Spinal cord (tissue), 10 donors: ENCODE data around the gene MITF. TPM values are rescaled to one million over a fixed set of nuclear protein-coding genes. Genes with fewer than 3 reads are reported as not detected.
A peak's percentile ranks its signal among the peaks of the same experiment; 100 is the strongest.
"Not testable (repeated sequence)": the region's sequence is repeated elsewhere in the genome, so short reads cannot be mapped to it uniquely, and the experiment has no call there.

Experiments used
- DNase-seq, 6 donors: peaks; one replicate each; pipeline versions ENCODE4 v3.0.0 to v3.0.0-alpha.2; 2013 to 2015; ENCODE audit warnings: low spot score in 6 of 6, low read depth in 4 of 6
- H3K27ac ChIP-seq: one replicate; pipeline ENCODE4 v1.5.1; 2013; ENCODE audit warnings: low read depth, low read length, control low read depth
- H3K27me3 ChIP-seq: one replicate; pipeline ENCODE4 v1.6.1; 2013; ENCODE audit warnings: low read length; ENCODE audit not compliant: control insufficient read depth, insufficient read depth
- H3K36me3 ChIP-seq: one replicate; pipeline ENCODE4 v1.6.1; 2013; ENCODE audit warnings: low read length; ENCODE audit not compliant: control insufficient read depth, insufficient read depth
- H3K4me1 ChIP-seq: one replicate; pipeline ENCODE4 v1.6.1; 2013; ENCODE audit warnings: low read length; ENCODE audit not compliant: control insufficient read depth, insufficient read depth
- H3K4me3 ChIP-seq: one replicate; pipeline ENCODE4 v1.5.1; 2013; ENCODE audit warnings: low read depth, low read length, control low read depth
- H3K9me3 ChIP-seq: one replicate; pipeline ENCODE4 v1.6.1; 2013; ENCODE audit warnings: low read length; ENCODE audit not compliant: control insufficient read depth, insufficient read depth
- WGBS: methylation state at CpG from one replicate; pipeline ENCODE4 v1.1.5; 2013; ENCODE audit warnings: missing lambda C conversion rate; ENCODE audit not compliant: insufficient coverage; 5-methylcytosine and 5-hydroxymethylcytosine counted together
- polyA plus RNA-seq, 2 donors: library from polyadenylated mRNA; unstranded; fragments of 120-200 nt; gene quantifications; one replicate each; pipeline ENCODE4 v1.2.1, GENCODE V29; 2013; ENCODE audit not compliant: insufficient read length in 2 of 2
- total RNA-seq, 2 donors: library from RNA; depleted of rRNA in 1 of 2; stranded (reverse); fragments of 120-200 nt in 1 of 2; fragments of >200 nt in 1 of 2; gene quantifications; one replicate each; pipeline versions ENCODE4 v1.2.3 to v1.2.4, GENCODE V29; 2013 to 2014
- donor health status: healthy.

MITF gene
- total and polyA plus RNA-seq, 4 donors = 4.5 to 11.7 (median 9.0) TPM

GRCh38 chr3:69777582-69777967 lies 38.3 kb downstream of the MITF start:
- Histone ChIP-seq H3K36me3 (no peaks in the 10 kb centered on the region), H3K27ac (no peak overlapping the region), H3K4me1 (no peaks in the 10 kb centered on the region), H3K4me3 (no peak overlapping the region), H3K9me3 (no peaks in the 10 kb centered on the region), H3K27me3 (no peaks in the 10 kb centered on the region)
- WGBS = 85% methylated on average over 3 of the region's 5 CpGs
- no peak for DNase-seq

DNA sequence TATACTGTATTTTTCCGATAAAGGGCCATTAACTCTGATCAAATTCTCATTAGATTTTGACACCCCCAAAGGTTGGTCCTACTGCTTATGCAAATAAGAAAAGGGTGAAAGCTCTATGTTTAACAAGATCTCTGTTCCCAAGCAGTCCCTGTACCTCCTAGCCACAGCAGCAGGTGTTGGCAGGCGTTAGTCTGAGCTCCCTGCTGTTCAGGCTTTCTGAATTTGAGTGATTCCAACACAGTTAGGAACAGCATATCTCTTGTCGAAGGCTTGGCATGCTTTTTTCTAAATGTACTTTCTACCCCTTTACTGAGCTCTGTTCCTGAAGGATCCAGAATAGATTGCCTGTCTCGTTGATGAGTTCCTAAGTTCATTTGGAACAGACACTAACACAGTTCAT lies 42.3 kb downstream of the MITF start:
- no peak overlapping the region for H3K27ac ChIP-seq
- no peaks in the 10 kb centered on the region for H3K9me3 ChIP-seq
- WGBS = 47% methylated on average over 2 of the region's 4 CpGs
- H3K36me3 ChIP-seq = no peaks in the 10 kb centered on the region
- no peak overlapping the region for H3K4me3 ChIP-seq
- peak in 1 of 6 donors; percentile 35 for DNase-seq
- peaks cover 6% of the 10 kb centered on the region for H3K4me1 ChIP-seq
- no peaks in the 10 kb centered on the region for H3K27me3 ChIP-seq

- Histone ChIP-seq H3K4me3 (no peak overlapping the region), H3K9me3 (no peaks in the 10 kb centered on the region), H3K4me1 (peaks cover 6% of the 10 kb centered on the region), H3K27ac (no peak overlapping the region), H3K27me3 (no peaks in the 10 kb centered on the region), H3K36me3 (no peaks in the 10 kb centered on the region)
- peak in 2 of 6 donors; percentile 8 to 63 for DNase-seq
- 39% methylated on average over 7 of the region's 7 CpGs for WGBS
Measured at GRCh38 chr3:69784954-69785514, 45.8 kb downstream of the MITF start.

DNA sequence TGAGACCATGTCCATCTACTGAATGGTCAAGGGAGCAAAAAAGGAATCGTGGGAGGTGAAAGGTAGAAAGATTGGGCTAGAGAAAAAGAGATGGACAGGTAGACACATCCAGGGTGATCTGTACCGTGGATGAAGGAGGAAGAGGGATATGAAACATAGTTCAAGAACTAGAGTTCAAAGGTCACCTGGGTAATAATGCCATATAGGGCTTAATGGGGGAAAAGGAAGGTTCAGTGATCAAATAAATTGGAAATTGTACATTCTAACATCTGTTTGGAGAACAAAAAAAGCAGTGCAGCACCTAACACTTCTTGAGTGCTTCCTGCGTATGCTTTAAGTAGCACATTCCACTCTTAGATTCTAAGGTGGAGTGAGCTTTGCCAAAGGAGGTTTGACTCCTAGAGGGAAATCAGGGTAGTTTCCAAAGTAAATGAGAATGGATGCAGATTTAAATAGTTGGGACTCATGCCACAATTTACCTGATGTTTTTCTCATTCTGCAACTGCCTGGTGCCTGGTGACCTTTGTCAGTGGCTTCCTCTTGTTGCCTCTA lies 46.6 kb downstream of the MITF start:
- no peak for DNase-seq
- Histone ChIP-seq H3K4me1 (peaks cover 6% of the 10 kb centered on the region), H3K27me3 (no peaks in the 10 kb centered on the region), H3K27ac (no peak overlapping the region), H3K9me3 (no peaks in the 10 kb centered on the region), H3K36me3 (no peaks in the 10 kb centered on the region), H3K4me3 (no peak overlapping the region)
- WGBS = 97% methylated on average over 3 of the region's 3 CpGs

DNA sequence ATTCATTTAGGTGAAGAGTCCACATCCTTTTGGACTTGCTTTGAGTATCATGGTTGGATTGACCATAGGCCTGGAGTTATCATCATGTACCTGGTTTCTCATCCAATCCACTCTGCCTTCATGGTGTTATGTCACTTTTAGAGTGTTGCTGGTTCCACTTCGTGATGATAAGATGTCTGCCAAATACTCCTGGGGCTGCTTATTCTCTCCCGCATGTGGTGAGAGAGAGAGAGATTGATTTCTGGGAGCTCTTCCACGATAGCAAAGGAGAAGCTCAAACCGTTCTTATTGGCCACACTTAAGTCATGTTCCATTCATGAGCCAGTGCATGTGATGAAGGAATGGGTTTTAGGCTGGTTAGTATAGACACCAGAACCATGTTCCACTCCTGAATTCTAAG lies 47.6 kb downstream of the MITF start:
- Histone ChIP-seq H3K9me3 (no peaks in the 10 kb centered on the region), H3K27ac (no peak overlapping the region), H3K4me1 (peaks cover 6% of the 10 kb centered on the region), H3K27me3 (no peaks in the 10 kb centered on the region), H3K4me3 (no peak overlapping the region), H3K36me3 (no peaks in the 10 kb centered on the region)
- WGBS = 87% methylated on average over 2 of the region's 4 CpGs
- DNase-seq = no peak

- no peaks in the 10 kb centered on the region for H3K36me3 ChIP-seq
- no peak overlapping the region for H3K4me3 ChIP-seq
- peaks cover 6% of the 10 kb centered on the region for H3K4me1 ChIP-seq
- no peak for DNase-seq
- no peak overlapping the region for H3K27ac ChIP-seq
- H3K27me3 ChIP-seq = no peaks in the 10 kb centered on the region
- H3K9me3 ChIP-seq = no peaks in the 10 kb centered on the region
- WGBS = 83% methylated on average over 1 of the region's 3 CpGs
Measured at GRCh38 chr3:69787436-69788168, 48.3 kb downstream of the MITF start.

GRCh38 chr3:69791106-69791505 lies 51.8 kb downstream of the MITF start:
- H3K36me3 ChIP-seq = no peaks in the 10 kb centered on the region
- DNase-seq = peak in 1 of 6 donors; percentile 13
- 82% methylated on average over 3 of the region's 6 CpGs for WGBS
- no peaks in the 10 kb centered on the region for H3K9me3 ChIP-seq
- no peak overlapping the region for H3K27ac ChIP-seq
- no peak overlapping the region for H3K4me3 ChIP-seq
- no peaks in the 10 kb centered on the region for H3K4me1 ChIP-seq
- H3K27me3 ChIP-seq = no peaks in the 10 kb centered on the region

DNA sequence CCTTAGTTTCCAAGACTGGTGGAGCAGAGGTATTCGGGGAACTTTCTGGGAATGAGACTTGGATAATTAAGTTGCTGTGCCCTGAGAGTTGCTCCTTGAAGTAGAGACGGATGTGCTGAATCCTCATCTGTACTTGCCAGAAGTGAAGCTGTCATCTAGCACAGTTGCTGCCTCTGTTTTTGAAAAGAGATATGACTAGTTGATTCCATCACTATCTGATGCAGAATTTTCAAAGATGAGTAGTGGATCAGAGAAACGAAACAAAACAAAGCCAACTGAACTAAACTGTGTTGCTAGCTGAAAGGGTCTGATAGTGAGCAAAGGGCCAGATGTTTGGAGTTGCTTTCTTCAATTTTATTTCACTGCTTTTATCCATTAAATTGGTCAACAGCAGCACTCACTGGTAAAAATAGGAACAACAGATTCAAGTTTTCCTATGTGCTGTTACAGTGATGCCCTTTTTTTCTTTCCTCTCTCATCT lies 52.7 kb downstream of the MITF start:
- H3K27me3 ChIP-seq = no peaks in the 10 kb centered on the region
- no peaks in the 10 kb centered on the region for H3K9me3 ChIP-seq
- H3K36me3 ChIP-seq = no peaks in the 10 kb centered on the region
- WGBS = 57% methylated on average over 2 of the region's 3 CpGs
- H3K4me3 ChIP-seq = no peak overlapping the region
- H3K4me1 ChIP-seq = no peaks in the 10 kb centered on the region
- peak; percentile 21 to 86 (median 35) for DNase-seq
- no peak overlapping the region for H3K27ac ChIP-seq

GRCh38 chr3:69796126-69796525 lies 56.9 kb downstream of the MITF start:
- not testable (repeated sequence) for H3K27ac ChIP-seq, H3K9me3 ChIP-seq, H3K4me1 ChIP-seq, H3K27me3 ChIP-seq, DNase-seq, H3K36me3 ChIP-seq, H3K4me3 ChIP-seq
- no CpG with 5 or more reads among the region's 4 CpGs for WGBS
